HepG2 (cell line): ENCODE measurements around the gene CCDC124. TPM values are rescaled to one million over a fixed set of nuclear protein-coding genes. Genes with fewer than 3 reads are reported as not detected.

Experiments
- AFF4 ChIP-seq: sonication (generic); formaldehyde crosslinking; IDR thresholded peaks from 2 replicates; pipeline ENCODE4 v1.4.0; 2020; ENCODE audit warnings: missing genetic modification reagents
- ATF4 ChIP-seq, 2 experiments: fragments of 450-650 bp in 1 of 2; sonication (generic) in 1 of 2; formaldehyde crosslinking; IDR thresholded peaks; 2 replicates each; pipeline versions ENCODE4 v1.5.0 to v1.8.0; 2020 to 2022; ENCODE audit warnings: mild to moderate bottlenecking in 1 of 2, missing genetic modification reagents in 1 of 2
- BORCS8-MEF2B ChIP-seq: sonication (generic); formaldehyde crosslinking; IDR thresholded peaks from 2 replicates; pipeline ENCODE4 v1.8.0; 2022; ENCODE audit warnings: mild to moderate bottlenecking, missing genetic modification reagents
- CSRNP1 ChIP-seq: sonication (generic); formaldehyde crosslinking; IDR thresholded peaks from 2 replicates; pipeline ENCODE4 v1.8.1; 2023; ENCODE audit warnings: mild to moderate bottlenecking, missing genetic modification reagents
- FOXC1 ChIP-seq: sonication (generic); formaldehyde crosslinking; IDR thresholded peaks from 2 replicates; pipeline ENCODE4 v1.8.0; 2022; ENCODE audit warnings: mild to moderate bottlenecking, missing genetic modification reagents, borderline replicate concordance
- FOXM1 ChIP-seq: sonication (generic); formaldehyde crosslinking; IDR thresholded peaks from 2 replicates; pipeline ENCODE4 v1.5.0; 2020; ENCODE audit warnings: missing genetic modification reagents
- GATAD1 ChIP-seq: IDR thresholded peaks from 2 replicates; pipeline ENCODE4 v1.6.1; 2016; ENCODE audit warnings: missing genetic modification reagents, missing compliant biosample characterization
- MXI1 ChIP-seq: IDR thresholded peaks from 3 replicates; pipeline ENCODE4 v1.6.1; 2012; ENCODE audit warnings: low read depth, low read length, inconsistent platforms, borderline replicate concordance
- SIN3A ChIP-seq: IDR thresholded peaks from 2 replicates; pipeline ENCODE4 v1.6.1; 2011; ENCODE audit warnings: low read depth, mild to moderate bottlenecking, control low read depth, low read length, borderline replicate concordance
- ZNF121 ChIP-seq: sonication (generic); formaldehyde crosslinking; IDR thresholded peaks from 2 replicates; pipeline ENCODE4 v1.5.0; 2020; ENCODE audit warnings: mild to moderate bottlenecking, missing genetic modification reagents
- ZNF251 ChIP-seq: sonication (generic); formaldehyde crosslinking; IDR thresholded peaks from 2 replicates; pipeline ENCODE4 v1.9.0; 2021; ENCODE audit warnings: mild to moderate bottlenecking, missing genetic modification reagents
- ZNF30 ChIP-seq: sonication (generic); formaldehyde crosslinking; IDR thresholded peaks from 2 replicates; pipeline ENCODE4 v1.5.0; 2020; ENCODE audit warnings: mild to moderate bottlenecking, missing genetic modification reagents
- ZNF609 ChIP-seq: sonication (generic); formaldehyde crosslinking; IDR thresholded peaks from 2 replicates; pipeline ENCODE4 v1.4.0; 2020; ENCODE audit warnings: mild to moderate bottlenecking, missing genetic modification reagents, borderline replicate concordance
- ZNF737 ChIP-seq: sonication (generic); formaldehyde crosslinking; IDR thresholded peaks from 2 replicates; pipeline ENCODE4 v1.5.0; 2020; ENCODE audit warnings: missing genetic modification reagents, mild to moderate bottlenecking, borderline replicate concordance
- ZNF784 ChIP-seq: sonication (generic); formaldehyde crosslinking; IDR thresholded peaks from 2 replicates; pipeline ENCODE4 v1.5.1; 2020; ENCODE audit warnings: missing genetic modification reagents, mild to moderate bottlenecking, borderline replicate concordance
- polyA plus RNA-seq, 8 experiments: library from polyadenylated mRNA; depleted of rRNA in 3 of 8; stranded (reverse) in 7 of 8; unstranded in 1 of 8; fragments of >200 nt; fragmentation: Illumina TruSeq in 4 of 8; extraction: Trizol in 4 of 8; gene quantifications; 2 replicates each; pipeline versions ENCODE4 v1.2.1 to v1.2.3, GENCODE V29; 2011 to 2016; ENCODE audit warnings: low read depth in 4 of 8, missing spikeins in 1 of 8, mixed read lengths in 1 of 8; ENCODE audit not compliant: insufficient read depth in 1 of 8
- total RNA-seq, 5 experiments: library from RNA; depleted of rRNA; stranded (reverse); fragments of >200 nt; fragmentation: Illumina TruSeq; extraction: Trizol; gene quantifications; 2 replicates each; pipeline ENCODE4 v1.2.3, GENCODE V29; 2016; ENCODE audit warnings: low read depth in 1 of 5

The CCDC124 gene
- total and polyA plus RNA-seq, 2 of the 13 experiments (the other 11 are each of a cell fraction or from before 2014, with no cell fraction given), result 14.9 to 20.3 TPM

GRCh38 chr19:17932485-17933338 lies at the start of gene CCDC124 (continued):
- TF ChIP-seq ZNF784 (CRISPR knock-in tag) (no peak; the same call in 1 of the 2 replicates), ZNF251 (CRISPR knock-in tag) (no peak), ATF4 (CRISPR knock-in tag; IDR thresholded peaks at IDR 0.05) (no peak), SIN3A (peak; percentile 59; the same call in 1 of the 2 replicates), AFF4 (CRISPR knock-in tag) (no peak), FOXM1 (no peak), BORCS8-MEF2B (CRISPR knock-in tag) (no peak), MXI1 (peak; percentile 92; the same call in 2 of the 3 replicates), ZNF609 (CRISPR knock-in tag) (peak; percentile 12; the same call in 1 of the 2 replicates), ZNF121 (CRISPR knock-in tag) (peak; percentile 87), FOXC1 (no peak; the same call in 1 of the 2 replicates), CSRNP1 (CRISPR knock-in tag) (no peak), ZNF737 (no peak; the same call in 1 of the 2 replicates), GATAD1 (peak; percentile 95), ZNF30 (no peak)
